NCI-H446 (cell line): Measurements from ENCODE around the gene LDLRAD1.
"Not testable (repeated sequence)": the region's sequence is repeated elsewhere in the genome, so short reads cannot be mapped to it uniquely, and the experiment has no call there.

Experiments used
- DNase-seq, 2 experiments: peaks; one replicate each; lab custom pipeline; 2025; lab: John Stamatoyannopoulos, UW

Gene LDLRAD1

DNA sequence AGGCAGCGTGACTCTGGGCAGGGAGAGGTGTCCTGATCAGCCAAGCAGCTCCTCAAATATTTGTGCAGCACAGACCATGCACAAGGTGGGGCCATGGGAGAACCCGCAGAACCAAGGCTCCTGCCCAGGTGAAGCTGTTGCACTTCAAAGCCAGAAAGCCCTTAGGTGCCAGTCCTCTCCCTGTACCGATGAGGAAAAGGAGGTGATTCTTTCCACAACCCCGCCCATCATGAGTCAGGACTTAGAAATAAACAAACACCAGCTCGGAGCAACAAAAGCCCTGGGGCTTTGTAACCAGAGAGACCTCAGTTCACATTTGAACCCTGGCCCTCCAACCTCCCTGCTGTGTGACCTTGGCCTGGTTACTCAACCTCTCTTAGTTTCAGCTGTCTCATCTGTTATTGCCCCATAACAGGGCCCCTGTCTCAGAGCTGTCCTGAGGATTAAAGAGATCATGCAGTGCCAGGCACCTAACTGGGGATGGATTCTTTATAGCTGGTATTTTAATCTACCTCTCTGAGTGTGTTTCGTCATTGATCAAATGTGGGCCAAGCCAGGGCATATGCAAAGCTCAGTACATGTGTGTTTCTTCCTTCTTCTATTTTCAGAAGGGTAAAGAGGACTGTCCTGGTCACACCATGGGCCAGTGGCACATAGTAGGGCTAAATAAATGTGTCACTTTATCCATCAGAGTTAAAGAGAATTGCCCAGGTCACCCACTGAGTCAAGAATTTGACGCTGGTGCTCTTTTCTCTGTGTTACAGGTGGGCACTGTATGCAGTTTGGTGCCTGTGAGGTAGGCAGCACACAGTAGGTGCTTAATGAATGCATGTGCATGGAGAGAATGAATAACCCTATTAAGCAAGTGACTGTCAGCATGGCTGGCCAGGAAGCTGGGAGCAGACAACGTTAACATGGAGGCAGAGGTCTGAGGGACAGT lies 1.4 kb downstream of the LDLRAD1 start:
- no peak for DNase-seq

DNA sequence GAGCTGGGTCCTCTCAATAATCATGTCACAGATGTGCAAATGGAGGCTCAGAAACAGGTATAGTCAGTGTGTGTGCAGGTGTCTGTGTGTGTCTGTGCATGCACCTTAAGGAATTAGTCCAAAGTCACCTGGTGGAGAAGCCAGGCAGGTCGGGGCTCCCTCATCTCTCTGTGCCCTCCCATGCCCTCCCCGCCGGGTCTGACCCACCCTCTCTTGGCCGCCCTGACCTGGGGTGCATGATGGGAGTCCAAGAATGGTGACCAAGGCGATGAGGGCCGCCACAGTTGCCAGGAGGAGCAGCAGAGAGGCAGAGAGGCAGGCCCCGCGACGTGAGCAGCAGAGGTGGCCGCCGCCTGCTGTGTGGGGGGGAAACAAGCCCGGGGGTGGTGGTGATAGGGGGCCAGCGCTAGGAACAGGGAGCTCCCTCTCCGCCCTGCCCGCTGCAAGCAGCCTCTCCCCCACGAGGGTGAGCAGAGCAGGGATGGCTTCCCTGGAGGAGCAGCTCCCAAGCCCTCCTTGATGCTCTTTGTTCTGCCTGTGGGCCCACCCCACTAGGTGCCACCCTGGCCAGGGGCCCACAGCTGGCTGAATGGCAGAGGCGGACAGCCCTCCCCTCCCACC lies 3.9 kb downstream of the LDLRAD1 start:
- no peak for DNase-seq

DNA sequence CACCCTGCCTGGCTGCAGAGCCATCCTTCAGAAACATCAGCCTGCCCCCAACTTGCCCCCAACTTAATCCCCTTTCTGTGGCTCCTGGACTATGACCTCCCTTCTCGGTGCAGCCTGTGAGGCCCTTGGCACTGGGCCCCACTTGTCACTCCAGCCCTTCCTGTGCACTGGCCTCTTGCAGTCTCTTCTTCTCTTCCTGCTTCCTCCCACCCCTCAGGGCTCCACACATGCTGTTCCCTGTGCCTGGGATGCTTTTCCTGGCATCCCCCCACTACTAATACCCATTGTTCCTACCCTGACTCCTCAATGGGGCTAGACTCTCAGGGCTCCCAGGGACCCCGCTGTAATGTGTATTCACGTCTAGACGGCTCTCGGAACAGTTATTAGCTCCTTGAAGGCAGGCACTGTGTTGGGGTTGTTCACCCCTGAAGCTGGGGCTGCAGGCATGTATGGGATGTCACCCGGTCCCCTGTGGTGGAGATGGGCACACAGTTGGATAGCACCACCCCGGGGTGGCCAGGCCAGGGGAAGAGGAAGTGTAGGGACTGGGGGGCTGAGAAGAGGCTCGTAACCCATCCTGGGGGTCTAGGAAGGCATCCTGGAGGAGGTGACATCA lies 4.5 kb downstream of the LDLRAD1 start:
- no peak for DNase-seq

- DNase-seq = no peak
These were observed 5.1 kb downstream of the LDLRAD1 start for GRCh38 chr1:54012863-54013262.

GRCh38 chr1:54012008-54012325 lies 6.0 kb downstream of the LDLRAD1 start:
- DNase-seq = no peak

DNA sequence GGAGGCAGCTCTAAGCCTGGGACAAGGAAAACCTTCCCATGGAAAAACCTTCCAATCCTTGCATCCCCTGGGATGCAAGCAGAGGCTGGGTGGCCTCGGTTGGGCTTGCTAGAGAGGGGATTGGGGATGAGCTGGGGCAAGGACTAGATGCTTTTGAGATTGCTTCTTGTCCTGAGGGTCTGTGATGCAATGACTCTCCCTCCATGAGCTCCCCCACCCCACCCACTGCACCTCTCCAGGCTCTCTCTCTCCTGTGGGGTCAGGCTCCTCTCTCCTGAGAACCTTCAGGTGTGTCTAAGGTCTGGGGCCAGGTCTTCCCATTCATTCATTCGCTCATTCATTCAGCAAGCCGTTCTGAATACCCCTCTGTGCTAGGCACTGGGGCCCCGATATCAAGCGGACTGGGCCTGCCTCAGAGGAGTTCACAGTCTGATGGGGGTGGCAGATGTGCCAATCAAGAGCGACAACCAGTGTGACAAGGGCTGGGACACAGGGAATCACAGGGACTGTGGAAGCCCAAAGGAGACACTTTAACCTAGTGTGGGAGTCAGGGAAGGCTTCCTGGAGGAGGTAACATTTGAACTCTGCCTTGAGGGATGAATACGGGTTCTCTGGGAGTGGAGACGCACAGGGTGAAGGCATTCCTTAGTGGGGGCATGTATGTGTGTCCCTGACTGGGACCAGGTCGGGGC lies 6.5 kb downstream of the LDLRAD1 start:
- no peak for DNase-seq

GRCh38 chr1:54010415-54011117 lies 7.4 kb downstream of the LDLRAD1 start:
- DNase-seq = no peak

- DNase-seq = no peak
These were observed 8.6 kb downstream of the LDLRAD1 start for GRCh38 chr1:54009406-54009805.

DNA sequence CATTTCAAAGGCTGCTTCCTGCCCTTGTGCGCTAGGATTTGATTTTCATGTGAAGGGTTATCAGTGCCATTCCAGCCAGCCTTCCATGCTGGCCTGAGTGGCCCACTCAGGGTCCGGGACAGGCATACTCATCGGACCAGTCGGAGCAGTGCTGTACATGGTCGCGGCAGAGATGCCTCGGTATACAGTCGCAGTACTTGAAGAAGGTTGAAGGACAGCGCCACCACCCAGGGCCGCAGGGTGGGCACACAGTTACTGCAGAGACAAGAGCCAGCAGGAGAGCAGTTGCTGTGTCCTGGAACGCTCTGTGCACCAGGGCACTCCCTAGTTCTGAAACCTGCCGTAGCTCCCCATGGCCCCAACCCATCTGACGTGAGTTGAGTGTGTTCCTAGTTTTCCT lies 9.1 kb downstream of the LDLRAD1 start:
- DNase-seq = no peak

- DNase-seq = no peak
These were observed 10.4 kb downstream of the LDLRAD1 start for GRCh38 chr1:54007613-54008012.

DNA sequence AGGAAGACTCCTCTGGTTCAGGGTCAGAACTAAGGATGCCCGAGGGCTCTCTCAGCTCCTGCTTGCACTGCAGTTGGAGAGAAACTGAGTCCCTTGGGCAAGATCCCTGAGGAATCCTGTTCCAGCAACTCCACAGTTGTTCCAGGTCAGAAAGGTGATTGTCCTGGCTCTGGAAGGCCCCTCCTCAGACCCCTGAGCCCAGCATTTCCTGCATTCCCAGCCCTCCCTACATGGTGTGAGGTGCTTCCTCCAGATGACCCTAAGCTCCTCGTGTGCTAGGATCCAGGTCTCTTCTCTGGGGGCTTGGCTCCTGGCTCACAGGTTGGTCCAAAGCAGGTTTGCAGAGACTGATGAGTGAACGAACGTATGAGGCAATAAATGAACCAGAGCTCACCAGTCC lies 11.5 kb downstream of the LDLRAD1 start:
- DNase-seq = no peak

- no peak for DNase-seq
These were observed 13.4 kb downstream of the LDLRAD1 start for GRCh38 chr1:54004481-54005049.

DNA sequence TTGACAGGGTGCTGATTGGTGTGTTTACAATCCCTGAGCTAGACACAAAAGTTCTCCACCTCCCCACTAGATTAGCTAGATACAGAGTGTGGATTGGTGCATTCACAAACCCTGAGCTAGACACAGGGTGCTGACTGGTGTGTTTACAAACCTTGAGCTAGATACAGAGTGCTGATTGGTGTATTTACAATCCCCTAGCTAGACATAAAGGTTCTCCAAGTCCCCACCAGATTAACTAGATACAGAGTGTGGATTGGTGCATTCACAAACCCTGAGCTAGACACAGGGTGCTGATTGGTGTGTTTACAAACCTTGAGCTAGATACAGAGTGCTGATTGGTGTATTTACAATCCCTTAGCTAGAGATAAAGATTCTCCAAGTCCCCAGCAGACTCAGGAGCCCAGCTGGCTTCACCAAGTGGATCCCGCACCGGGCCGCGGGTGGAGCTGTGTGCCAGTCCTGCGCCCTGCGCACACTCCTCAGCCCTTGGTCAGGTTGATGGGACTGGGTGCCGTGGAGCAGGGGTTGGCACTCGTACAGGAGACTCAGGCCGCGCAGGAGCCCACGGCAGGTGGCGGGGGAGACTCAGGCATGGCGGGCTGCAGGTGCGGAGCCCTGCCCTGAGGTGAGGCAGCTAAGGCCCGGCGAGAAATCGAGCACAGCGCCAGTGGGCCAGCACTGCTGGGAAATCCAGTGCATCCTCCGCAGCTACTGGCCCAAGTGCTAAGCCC lies 14.1 kb downstream of the LDLRAD1 start:
- not testable (repeated sequence) for DNase-seq

DNA sequence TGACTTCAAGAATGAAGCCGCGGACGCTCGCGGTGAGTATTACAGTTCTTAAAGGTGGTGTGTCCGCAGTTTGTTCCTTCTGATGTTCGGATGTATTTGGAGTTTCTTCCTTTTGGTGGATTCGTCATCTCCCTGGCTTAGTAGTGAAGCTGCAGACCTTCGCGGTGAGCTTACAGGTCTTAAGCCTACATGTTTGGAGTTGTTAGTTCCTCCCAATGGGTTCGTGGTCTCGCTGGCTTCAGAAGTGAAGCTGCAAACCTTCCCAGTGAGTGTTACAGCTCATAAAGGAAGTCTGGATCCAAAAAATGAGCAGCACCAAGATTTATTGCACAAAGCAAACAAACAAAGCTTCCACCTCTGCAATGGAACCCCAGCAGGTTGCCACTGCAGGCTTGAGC lies 14.7 kb downstream of the LDLRAD1 start:
- DNase-seq = no peak

DNA sequence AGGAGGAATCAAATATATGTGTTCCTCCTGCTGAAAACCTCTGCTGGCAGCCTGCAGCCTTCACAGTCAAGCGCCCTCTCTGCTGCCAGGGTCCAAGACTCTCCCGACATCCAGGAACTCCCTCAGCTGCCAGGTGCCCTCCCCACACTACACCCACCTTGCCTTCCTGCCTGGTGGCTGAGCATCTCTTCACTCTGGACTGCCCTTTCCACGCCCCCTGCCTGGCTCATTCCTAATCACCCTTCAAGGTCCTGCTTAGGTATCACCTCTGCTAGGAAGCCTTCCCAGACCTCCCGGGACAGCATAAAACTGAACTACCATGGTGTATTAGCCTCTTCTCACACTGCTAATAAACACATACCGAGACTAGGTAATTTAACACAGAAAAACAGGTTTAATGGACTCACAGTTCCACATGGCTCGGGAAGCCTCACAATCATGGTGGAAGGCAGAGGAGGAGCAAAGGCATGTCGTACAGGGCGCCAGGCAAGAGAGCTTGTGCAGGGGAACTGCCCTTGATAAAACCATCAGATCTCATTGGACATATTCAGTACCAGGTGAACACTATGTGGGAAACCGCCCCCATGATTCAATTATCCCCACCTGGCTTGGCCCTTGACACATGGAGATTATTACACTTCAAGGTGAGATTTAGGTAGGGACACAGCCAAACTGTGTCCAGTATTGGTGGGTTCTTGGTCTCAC lies 15.3 kb downstream of the LDLRAD1 start:
- DNase-seq = no peak

DNA sequence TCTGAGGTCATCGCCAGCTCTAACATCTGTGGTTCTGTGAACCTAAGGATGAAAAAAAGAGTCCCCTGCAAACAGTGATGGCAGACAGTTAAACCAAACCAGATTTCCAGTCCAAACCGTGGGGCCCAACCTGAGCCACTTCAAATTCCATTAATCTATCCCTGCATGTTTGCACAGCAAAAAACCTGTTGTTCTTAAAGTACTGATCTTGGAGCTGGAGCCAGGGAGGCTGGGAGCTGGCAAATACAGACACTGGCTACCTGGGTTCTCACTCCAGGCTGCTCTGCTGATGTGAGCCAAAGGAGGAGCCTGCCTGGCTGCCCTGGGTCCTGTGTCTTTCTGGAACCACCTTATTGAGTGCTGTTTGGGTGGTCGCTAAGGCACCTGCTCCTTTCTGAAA lies 16.4 kb downstream of the LDLRAD1 start:
- no peak for DNase-seq

- DNase-seq = no peak
These were observed 18.1 kb downstream of the LDLRAD1 start for GRCh38 chr1:53999920-54000319.

GRCh38 chr1:53998223-53998622 lies 19.8 kb downstream of the LDLRAD1 start:
- no peak for DNase-seq

DNA sequence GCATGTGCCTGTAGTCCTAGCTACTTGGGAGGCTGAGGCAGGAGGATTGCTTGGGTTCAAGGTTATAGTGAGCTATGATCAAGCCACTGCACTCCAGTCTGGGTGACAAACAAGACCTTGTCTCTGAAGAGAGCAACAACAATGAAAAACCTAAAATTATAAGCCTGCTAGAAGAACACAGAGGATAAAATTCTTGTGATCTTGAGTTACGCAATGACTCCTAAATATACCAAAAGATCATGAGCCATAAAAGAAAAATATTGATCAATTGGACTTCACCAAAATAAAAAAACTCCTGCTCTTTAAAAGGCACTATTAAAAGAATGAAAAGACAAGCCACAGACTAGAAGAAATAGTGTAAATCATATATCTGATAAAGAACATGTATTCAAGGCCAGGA lies 22.3 kb downstream of the LDLRAD1 start:
- no peak for DNase-seq

GRCh38 chr1:53994516-53994915 lies 23.5 kb downstream of the LDLRAD1 start:
- DNase-seq = not testable (repeated sequence)
